HepG2 (cell line): ENCODE measurements around the gene DNAJC11. TPM values are rescaled to one million over a fixed set of nuclear protein-coding genes. Genes with fewer than 3 reads are reported as not detected.

Experiments used
- ATAC-seq: fragments of 200-7000 bp; cut with Tn5 transposase; 3 replicates; pipeline ENCODE4 v1.9.1; 2020; ENCODE audit warnings: mild to moderate bottlenecking, moderate library complexity
- BruUV-seq: library from RNA; stranded (reverse); fragments of 400-500 nt; replicated peaks from 2 replicates; lab custom pipeline; 2021; lab: Mats Ljungman, UMichigan
- CTCF ChIA-PET: fragments of 300-600 bp; formaldehyde crosslinking; extraction: SDS; loops from one replicate; lab custom pipeline; 2021; ENCODE audit warnings: low total read pairs, inconsistent platforms, low intra/inter-chr PET ratio; lab: Yijun Ruan, JAX
- POLR2A ChIA-PET: fragments of 350-600 bp; sonication (Branson Sonifier 250); formaldehyde crosslinking; loops from one replicate; lab custom pipeline; 2020; ENCODE audit warnings: antibody characterized with exemption, inconsistent platforms; lab: Yijun Ruan, JAX
- DNase-seq: peaks from one replicate; pipeline ENCODE4 v3.0.0-alpha.2; 2015; ENCODE audit warnings: low spot score
- FAIRE-seq: peaks from 3 replicates; lab custom pipeline; 2011; peaks lifted over from hg19 to GRCh38; lab: Jason Lieb, UNC
- H2AFZ ChIP-seq: one replicate; pipeline ENCODE4 v1.6.1; 2011; ENCODE audit warnings: low read length, inconsistent platforms
- H3K27ac ChIP-seq: fragments of 300-600 bp; 3 replicates; pipeline ENCODE4 v1.8.0; 2011; ENCODE audit warnings: mixed run types, mild to moderate bottlenecking, mixed read lengths, low read length, inconsistent platforms; ENCODE audit not compliant: insufficient read depth; ENCODE audit errors: extremely low read length
- H3K27me3 ChIP-seq, 2 experiments: fragments of 200-600 bp in 1 of 2; 2 replicates in 1 of 2; 3 replicates in 1 of 2; pipeline versions ENCODE4 v1.6.0 to v1.8.0; 2011; ENCODE audit warnings: low read length in 2 of 2, mild to moderate bottlenecking in 2 of 2, moderate library complexity in 2 of 2, inconsistent platforms in 1 of 2; ENCODE audit not compliant: insufficient read depth in 2 of 2, control insufficient read depth in 1 of 2
- H3K36me3 ChIP-seq, 2 experiments: fragments of 200-600 bp in 1 of 2; replicated peaks in 1 of 2; 2 replicates in 1 of 2; 3 replicates in 1 of 2; pipeline versions ENCODE4 v1.5.1 to v1.8.0; 2011; ENCODE audit warnings: low read length in 2 of 2, inconsistent platforms in 1 of 2; ENCODE audit not compliant: insufficient read depth in 2 of 2, control insufficient read depth in 1 of 2
- H3K4me1 ChIP-seq: 2 replicates; pipeline ENCODE4 v1.5.1; 2012; ENCODE audit warnings: low read length, inconsistent platforms; ENCODE audit not compliant: insufficient read depth
- H3K4me2 ChIP-seq: 2 replicates; pipeline ENCODE4 v1.6.0; 2011; ENCODE audit warnings: low read depth, low read length, inconsistent platforms
- H3K4me3 ChIP-seq, 3 experiments: fragments of 200-600 bp in 1 of 3; sonication (generic), shearing (Covaris generic) in 1 of 3; replicated peaks in 1 of 3; 2 replicates each; pipeline ENCODE4 v1.5.1; 2011 to 2016; ENCODE audit warnings: low read length in 3 of 3, inconsistent platforms in 2 of 3, low read depth in 2 of 3, mild to moderate bottlenecking in 2 of 3, control low read depth in 1 of 3, mixed read lengths in 1 of 3; ENCODE audit not compliant: insufficient read depth in 1 of 3
- H3K79me2 ChIP-seq: one replicate; pipeline ENCODE4 v1.6.1; 2011; ENCODE audit warnings: low read length, inconsistent platforms; ENCODE audit not compliant: insufficient read depth
- H3K9ac ChIP-seq: 2 replicates; pipeline ENCODE4 v1.6.0; 2011; ENCODE audit warnings: mild to moderate bottlenecking, low read depth, low read length, inconsistent platforms; ENCODE audit not compliant: insufficient read depth
- H3K9me3 ChIP-seq: 2 replicates; pipeline ENCODE4 v1.5.1; 2012; ENCODE audit warnings: mild to moderate bottlenecking, low read length
- H4K20me1 ChIP-seq: 2 replicates; pipeline ENCODE4 v1.6.0; 2011; ENCODE audit warnings: inconsistent platforms, mild to moderate bottlenecking, low read length, moderate library complexity; ENCODE audit not compliant: insufficient read depth
- AGO1 ChIP-seq: fragments of 200-400 bp; formaldehyde crosslinking; IDR thresholded peaks from 2 replicates; pipeline ENCODE4 v1.6.1; 2017; ENCODE audit warnings: mild to moderate bottlenecking, low read depth, low read length, moderate library complexity; ENCODE audit not compliant: poor library complexity, severe bottlenecking
- RBM22 ChIP-seq: fragments of 200-400 bp; formaldehyde crosslinking; optimal IDR thresholded peaks from 2 replicates; pipeline ENCODE3; 2017; ENCODE audit warnings: mild to moderate bottlenecking, low read length, moderate library complexity
- ZBTB25 ChIP-seq: IDR thresholded peaks from 2 replicates; pipeline ENCODE4 v1.6.1; 2018; ENCODE audit warnings: missing genetic modification reagents
- ZSCAN31 ChIP-seq: sonication (generic); formaldehyde crosslinking; IDR thresholded peaks from 2 replicates; pipeline ENCODE4 v1.5.0; 2020; ENCODE audit warnings: low read depth, mild to moderate bottlenecking, missing genetic modification reagents
- WGBS: methylation state at CpG from one replicate; pipeline ENCODE4 v1.1.6; 2017; ENCODE audit warnings: low lambda C conversion rate; 5-methylcytosine and 5-hydroxymethylcytosine counted together
- in situ Hi-C: cut with HindIII; loops from 2 replicates; pipeline ENCODE4 v1.10.0; 2017; ENCODE audit warnings: low pct_unique_long_range_greater_than_20kb; ENCODE audit not compliant: extremely low pct_ligation_motif_present
- intact Hi-C: fragments of 100-400 bp; cut with micrococcal nuclease; formaldehyde crosslinking; loops from one replicate; pipeline ENCODE4 v1.10.0; 2022; ENCODE audit not compliant: unreplicated experiment
- polyA plus RNA-seq, 8 experiments: library from polyadenylated mRNA; depleted of rRNA in 3 of 8; stranded (reverse) in 7 of 8; unstranded in 1 of 8; fragments of >200 nt; fragmentation: Illumina TruSeq in 4 of 8; extraction: Trizol in 4 of 8; gene quantifications; 2 replicates each; pipeline versions ENCODE4 v1.2.1 to v1.2.3, GENCODE V29; 2011 to 2016; ENCODE audit warnings: low read depth in 4 of 8, missing spikeins in 1 of 8, mixed read lengths in 1 of 8; ENCODE audit not compliant: insufficient read depth in 1 of 8
- total RNA-seq, 5 experiments: library from RNA; depleted of rRNA; stranded (reverse); fragments of >200 nt; fragmentation: Illumina TruSeq; extraction: Trizol; gene quantifications; 2 replicates each; pipeline ENCODE4 v1.2.3, GENCODE V29; 2016; ENCODE audit warnings: low read depth in 1 of 5
- TF ChIP-seq, protein P1 (sequence below): sonication (generic); formaldehyde crosslinking; IDR thresholded peaks from 2 replicates; pipeline ENCODE4 v1.5.1; 2020; ENCODE audit warnings: missing genetic modification reagents, mild to moderate bottlenecking, borderline replicate concordance

DNAJC11 gene
- total and polyA plus RNA-seq, 2 of the 13 experiments (the other 11 are each of a cell fraction or from before 2014, with no cell fraction given), result 25.1 to 47.6 TPM

GRCh38 chr1:6592441-6592840, 109.2 kb downstream of the DNAJC11 start:
- peaks cover 41 to 83% of the 10 kb centered on the region in 2 experiments for H3K36me3 ChIP-seq
- no peak overlapping the region for H2AFZ ChIP-seq
- in situ Hi-C loops, result no loop called here
- H4K20me1 ChIP-seq, result peaks cover 36% of the 10 kb centered on the region
- TF ChIP-seq, protein P1, sequence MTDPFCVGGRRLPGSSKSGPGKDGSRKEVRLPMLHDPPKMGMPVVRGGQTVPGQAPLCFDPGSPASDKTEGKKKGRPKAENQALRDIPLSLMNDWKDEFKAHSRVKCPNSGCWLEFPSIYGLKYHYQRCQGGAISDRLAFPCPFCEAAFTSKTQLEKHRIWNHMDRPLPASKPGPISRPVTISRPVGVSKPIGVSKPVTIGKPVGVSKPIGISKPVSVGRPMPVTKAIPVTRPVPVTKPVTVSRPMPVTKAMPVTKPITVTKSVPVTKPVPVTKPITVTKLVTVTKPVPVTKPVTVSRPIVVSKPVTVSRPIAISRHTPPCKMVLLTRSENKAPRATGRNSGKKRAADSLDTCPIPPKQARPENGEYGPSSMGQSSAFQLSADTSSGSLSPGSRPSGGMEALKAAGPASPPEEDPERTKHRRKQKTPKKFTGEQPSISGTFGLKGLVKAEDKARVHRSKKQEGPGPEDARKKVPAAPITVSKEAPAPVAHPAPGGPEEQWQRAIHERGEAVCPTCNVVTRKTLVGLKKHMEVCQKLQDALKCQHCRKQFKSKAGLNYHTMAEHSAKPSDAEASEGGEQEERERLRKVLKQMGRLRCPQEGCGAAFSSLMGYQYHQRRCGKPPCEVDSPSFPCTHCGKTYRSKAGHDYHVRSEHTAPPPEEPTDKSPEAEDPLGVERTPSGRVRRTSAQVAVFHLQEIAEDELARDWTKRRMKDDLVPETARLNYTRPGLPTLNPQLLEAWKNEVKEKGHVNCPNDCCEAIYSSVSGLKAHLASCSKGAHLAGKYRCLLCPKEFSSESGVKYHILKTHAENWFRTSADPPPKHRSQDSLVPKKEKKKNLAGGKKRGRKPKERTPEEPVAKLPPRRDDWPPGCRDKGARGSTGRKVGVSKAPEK (CRISPR knock-in tag), result no peak
- TF ChIP-seq RBM22, result peak; percentile 41
- no peak for TF ChIP-seq ZBTB25 (CRISPR knock-in tag)
- peak; percentile 12 for TF ChIP-seq AGO1
- TF ChIP-seq ZSCAN31 (CRISPR knock-in tag), result no peak
- TF ChIP-seq, all 625 proteins: peak for 2
- H3K79me2 ChIP-seq, result peaks cover 16% of the 10 kb centered on the region
- FAIRE-seq (no peak), DNase-seq (no peak), ATAC-seq (no peak)
- H3K4me1 ChIP-seq, result peaks cover 10% of the 10 kb centered on the region
- no peak overlapping the region for H3K4me2 ChIP-seq
- no peak overlapping the region for H3K9ac ChIP-seq
- no peak overlapping the region for H3K27ac ChIP-seq
- no peaks in the 10 kb centered on the region for H3K27me3 ChIP-seq
- POLR2A ChIA-PET, result interaction anchor here (1.4 kb wide), 1 partner anchor 9 kb away, joined by 5 read pairs; no protein-coding TSS in a partner anchor
- WGBS, result 92% methylated on average over 4 of the region's 5 CpGs
- intact Hi-C loops, result no loop called here
- no peaks in the 10 kb centered on the region for H3K9me3 ChIP-seq
- no peak overlapping the region for H3K4me3 ChIP-seq
- no TSS peak for BruUV-seq
- CTCF ChIA-PET, result no interaction called here
